ENCODE data around the gene NDUFS6.

The NDUFS6 gene

DNA sequence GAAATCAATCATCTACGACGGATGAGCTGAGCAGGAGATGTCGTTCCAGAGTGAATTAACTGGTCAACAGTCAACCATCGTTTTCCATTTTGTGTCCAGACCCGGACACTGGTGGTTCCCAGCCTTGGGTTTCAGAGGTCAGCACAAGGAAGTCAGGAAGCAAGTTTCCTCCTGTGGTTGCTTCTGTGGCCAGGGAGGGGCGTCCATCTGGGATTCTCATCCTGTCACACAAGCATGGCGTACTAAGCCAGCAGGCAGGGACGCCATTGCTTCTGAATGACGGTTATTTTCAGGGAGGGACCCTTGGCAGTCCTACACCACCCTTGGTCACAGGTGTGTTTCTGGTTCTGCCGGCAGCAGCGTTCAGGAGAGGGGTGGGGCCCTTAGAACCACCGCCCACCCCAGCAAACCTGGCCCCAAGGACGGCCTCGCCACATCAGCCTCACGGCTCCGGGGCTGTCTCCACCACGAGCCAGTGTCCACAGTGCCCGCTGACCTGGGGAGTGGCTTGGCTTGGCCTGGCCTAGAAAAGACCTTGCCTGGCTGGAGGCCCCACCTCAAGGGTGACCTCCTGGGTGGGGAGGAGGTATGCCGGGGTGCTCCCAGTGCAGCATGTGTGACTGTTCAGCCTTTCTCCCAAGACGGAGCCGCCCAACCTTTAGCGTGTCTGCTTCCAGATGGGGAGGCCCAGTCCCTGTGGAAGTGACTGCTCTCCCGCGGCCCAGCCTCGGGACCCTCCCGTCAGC is 25.2 kb downstream of the NDUFS6 start:
- Histone ChIP-seq H3K4me1 (ENCODE audit: control insufficient read depth, insufficient read depth, low read length) (no peaks in the 10 kb centered on the region), H3K27ac (ENCODE audit: extremely low read depth, low read depth, low read length) (no peak overlapping the region), H3K9me3 (ENCODE audit: control insufficient read depth, insufficient read depth, low read depth, low read length) (no peaks in the 10 kb centered on the region), H3K4me3 (ENCODE audit: low read depth, low read length) (no peak overlapping the region), H3K36me3 (ENCODE audit: control insufficient read depth in 2 of 2, insufficient read depth in 1 of 2, low read length in 2 of 2) (peaks cover 22 to 48% of the 10 kb centered on the region in 2 experiments)
- TF ChIP-seq ZBTB1 (tag by site-specific recombination; IDR thresholded peaks at IDR 0.05) (no peak), ZNF324 (tag by site-specific recombination; IDR thresholded peaks at IDR 0.05) (no peak), ZNF701 (tag by site-specific recombination; IDR thresholded peaks at IDR 0.05) (no peak), SP2 (tag by site-specific recombination; IDR thresholded peaks at IDR 0.05) (no peak), GLI2 (tag by site-specific recombination; IDR thresholded peaks at IDR 0.05; ENCODE audit: borderline replicate concordance, low read depth) (no peak), ZNF626 (tag by site-specific recombination; IDR thresholded peaks at IDR 0.05) (no peak), ZNF747 (tag by site-specific recombination; IDR thresholded peaks at IDR 0.05) (no peak), ZNF211 (tag by site-specific recombination; IDR thresholded peaks at IDR 0.05; ENCODE audit: low read depth) (no peak), ZBTB7A (tag by site-specific recombination; IDR thresholded peaks at IDR 0.05; ENCODE audit: low read depth) (no peak), YY1 (tag by site-specific recombination; IDR thresholded peaks at IDR 0.05) (no peak), KLF7 (tag by site-specific recombination; IDR thresholded peaks at IDR 0.05; ENCODE audit: borderline replicate concordance) (no peak)
- TF ChIP-seq, protein P1, sequence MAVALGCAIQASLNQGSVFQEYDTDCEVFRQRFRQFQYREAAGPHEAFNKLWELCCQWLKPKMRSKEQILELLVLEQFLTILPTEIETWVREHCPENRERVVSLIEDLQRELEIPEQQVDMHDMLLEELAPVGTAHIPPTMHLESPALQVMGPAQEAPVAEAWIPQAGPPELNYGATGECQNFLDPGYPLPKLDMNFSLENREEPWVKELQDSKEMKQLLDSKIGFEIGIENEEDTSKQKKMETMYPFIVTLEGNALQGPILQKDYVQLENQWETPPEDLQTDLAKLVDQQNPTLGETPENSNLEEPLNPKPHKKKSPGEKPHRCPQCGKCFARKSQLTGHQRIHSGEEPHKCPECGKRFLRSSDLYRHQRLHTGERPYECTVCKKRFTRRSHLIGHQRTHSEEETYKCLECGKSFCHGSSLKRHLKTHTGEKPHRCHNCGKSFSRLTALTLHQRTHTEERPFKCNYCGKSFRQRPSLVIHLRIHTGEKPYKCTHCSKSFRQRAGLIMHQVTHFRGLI (tag by site-specific recombination; IDR thresholded peaks at IDR 0.05) = no peak
- TF ChIP-seq, protein P2, sequence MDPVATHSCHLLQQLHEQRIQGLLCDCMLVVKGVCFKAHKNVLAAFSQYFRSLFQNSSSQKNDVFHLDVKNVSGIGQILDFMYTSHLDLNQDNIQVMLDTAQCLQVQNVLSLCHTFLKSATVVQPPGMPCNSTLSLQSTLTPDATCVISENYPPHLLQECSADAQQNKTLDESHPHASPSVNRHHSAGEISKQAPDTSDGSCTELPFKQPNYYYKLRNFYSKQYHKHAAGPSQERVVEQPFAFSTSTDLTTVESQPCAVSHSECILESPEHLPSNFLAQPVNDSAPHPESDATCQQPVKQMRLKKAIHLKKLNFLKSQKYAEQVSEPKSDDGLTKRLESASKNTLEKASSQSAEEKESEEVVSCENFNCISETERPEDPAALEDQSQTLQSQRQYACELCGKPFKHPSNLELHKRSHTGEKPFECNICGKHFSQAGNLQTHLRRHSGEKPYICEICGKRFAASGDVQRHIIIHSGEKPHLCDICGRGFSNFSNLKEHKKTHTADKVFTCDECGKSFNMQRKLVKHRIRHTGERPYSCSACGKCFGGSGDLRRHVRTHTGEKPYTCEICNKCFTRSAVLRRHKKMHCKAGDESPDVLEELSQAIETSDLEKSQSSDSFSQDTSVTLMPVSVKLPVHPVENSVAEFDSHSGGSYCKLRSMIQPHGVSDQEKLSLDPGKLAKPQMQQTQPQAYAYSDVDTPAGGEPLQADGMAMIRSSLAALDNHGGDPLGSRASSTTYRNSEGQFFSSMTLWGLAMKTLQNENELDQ (tag by site-specific recombination; IDR thresholded peaks at IDR 0.05; ENCODE audit: low read depth) = no peak
- ChIA-PET POLR2A (no interaction called here), CTCF (no interaction called here)

DNA sequence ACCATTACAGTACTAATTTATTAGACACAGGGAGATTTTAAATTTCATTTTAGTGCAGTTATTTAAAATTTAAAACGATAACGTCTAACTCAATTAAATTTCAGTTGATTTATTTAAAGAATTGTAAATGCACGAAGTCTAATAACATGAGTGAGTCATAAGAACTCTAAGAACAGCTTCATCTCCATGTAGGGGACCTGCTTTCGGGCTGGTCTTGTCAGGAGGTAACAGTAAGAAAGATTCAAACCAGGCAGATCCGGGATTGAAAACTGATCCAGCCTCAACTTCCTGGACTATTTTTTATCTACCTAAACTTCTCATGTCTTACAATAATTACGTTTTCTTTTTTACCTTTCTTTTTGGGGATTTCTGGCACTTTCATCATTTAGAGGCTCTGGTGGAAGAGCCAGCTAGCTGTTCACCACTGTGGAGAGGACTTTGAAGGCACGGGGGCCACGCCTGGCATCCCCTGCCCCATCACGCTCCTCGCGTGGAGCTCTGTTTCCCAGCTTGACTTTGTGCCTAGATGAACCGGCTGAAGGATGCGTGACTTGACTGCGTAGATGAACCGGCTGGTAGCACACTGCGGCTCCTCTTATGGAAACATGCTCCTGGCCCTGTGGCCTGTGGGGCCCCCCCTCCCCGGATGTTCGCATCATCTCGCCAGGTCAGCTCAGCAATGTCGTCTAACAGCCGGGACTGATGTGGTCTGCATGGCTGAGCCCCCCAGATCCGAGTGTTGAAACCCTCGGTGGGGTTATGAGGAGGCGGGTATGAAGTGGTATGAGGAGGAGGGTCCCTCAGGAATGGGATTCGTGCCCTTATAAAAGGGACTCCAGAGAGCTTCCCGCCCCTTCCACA is 26.0 kb downstream of the NDUFS6 start:
- H3K4me1 ChIP-seq (ENCODE audit: control insufficient read depth, insufficient read depth, low read length) = no peaks in the 10 kb centered on the region
- H3K27ac ChIP-seq (ENCODE audit: extremely low read depth, low read depth, low read length) = no peak overlapping the region
- POLR2A ChIA-PET = no interaction called here
- CTCF ChIA-PET = interaction anchor here (0.6 kb wide), 1 partner anchor 393 kb away, joined by 3 read pairs; no protein-coding TSS in a partner anchor
- H3K4me3 ChIP-seq (ENCODE audit: low read depth, low read length) = no peak overlapping the region
- H3K36me3 ChIP-seq (ENCODE audit: control insufficient read depth in 2 of 2, insufficient read depth in 1 of 2, low read length in 2 of 2) = peaks cover 13 to 39% of the 10 kb centered on the region in 2 experiments
- TF ChIP-seq ZNF423 (tag by site-specific recombination; IDR thresholded peaks at IDR 0.05) (no peak), PRDM1 (tag by site-specific recombination; IDR thresholded peaks at IDR 0.05) (no peak), ZSCAN30 (tag by site-specific recombination; IDR thresholded peaks at IDR 0.05) (no peak), OSR2 (tag by site-specific recombination; IDR thresholded peaks at IDR 0.05) (no peak), ZNF585B (tag by site-specific recombination; IDR thresholded peaks at IDR 0.05) (no peak), ZNF112 (tag by site-specific recombination; IDR thresholded peaks at IDR 0.05) (no peak), KLF9 (tag by site-specific recombination; IDR thresholded peaks at IDR 0.05; ENCODE audit: low read depth) (no peak), ZNF416 (tag by site-specific recombination; IDR thresholded peaks at IDR 0.05) (no peak), ZNF10 (tag by site-specific recombination; IDR thresholded peaks at IDR 0.05) (no peak), BCL11B (tag by site-specific recombination; IDR thresholded peaks at IDR 0.05; ENCODE audit: low read depth) (no peak), SP3 (tag by site-specific recombination; IDR thresholded peaks at IDR 0.05) (no peak)
- TF ChIP-seq, protein P3, sequence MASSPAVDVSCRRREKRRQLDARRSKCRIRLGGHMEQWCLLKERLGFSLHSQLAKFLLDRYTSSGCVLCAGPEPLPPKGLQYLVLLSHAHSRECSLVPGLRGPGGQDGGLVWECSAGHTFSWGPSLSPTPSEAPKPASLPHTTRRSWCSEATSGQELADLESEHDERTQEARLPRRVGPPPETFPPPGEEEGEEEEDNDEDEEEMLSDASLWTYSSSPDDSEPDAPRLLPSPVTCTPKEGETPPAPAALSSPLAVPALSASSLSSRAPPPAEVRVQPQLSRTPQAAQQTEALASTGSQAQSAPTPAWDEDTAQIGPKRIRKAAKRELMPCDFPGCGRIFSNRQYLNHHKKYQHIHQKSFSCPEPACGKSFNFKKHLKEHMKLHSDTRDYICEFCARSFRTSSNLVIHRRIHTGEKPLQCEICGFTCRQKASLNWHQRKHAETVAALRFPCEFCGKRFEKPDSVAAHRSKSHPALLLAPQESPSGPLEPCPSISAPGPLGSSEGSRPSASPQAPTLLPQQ (tag by site-specific recombination; IDR thresholded peaks at IDR 0.05) = no peak
- TF ChIP-seq, protein P4, sequence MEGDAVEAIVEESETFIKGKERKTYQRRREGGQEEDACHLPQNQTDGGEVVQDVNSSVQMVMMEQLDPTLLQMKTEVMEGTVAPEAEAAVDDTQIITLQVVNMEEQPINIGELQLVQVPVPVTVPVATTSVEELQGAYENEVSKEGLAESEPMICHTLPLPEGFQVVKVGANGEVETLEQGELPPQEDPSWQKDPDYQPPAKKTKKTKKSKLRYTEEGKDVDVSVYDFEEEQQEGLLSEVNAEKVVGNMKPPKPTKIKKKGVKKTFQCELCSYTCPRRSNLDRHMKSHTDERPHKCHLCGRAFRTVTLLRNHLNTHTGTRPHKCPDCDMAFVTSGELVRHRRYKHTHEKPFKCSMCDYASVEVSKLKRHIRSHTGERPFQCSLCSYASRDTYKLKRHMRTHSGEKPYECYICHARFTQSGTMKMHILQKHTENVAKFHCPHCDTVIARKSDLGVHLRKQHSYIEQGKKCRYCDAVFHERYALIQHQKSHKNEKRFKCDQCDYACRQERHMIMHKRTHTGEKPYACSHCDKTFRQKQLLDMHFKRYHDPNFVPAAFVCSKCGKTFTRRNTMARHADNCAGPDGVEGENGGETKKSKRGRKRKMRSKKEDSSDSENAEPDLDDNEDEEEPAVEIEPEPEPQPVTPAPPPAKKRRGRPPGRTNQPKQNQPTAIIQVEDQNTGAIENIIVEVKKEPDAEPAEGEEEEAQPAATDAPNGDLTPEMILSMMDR (tag by site-specific recombination; IDR thresholded peaks at IDR 0.05) = no peak
- no peaks in the 10 kb centered on the region for H3K9me3 ChIP-seq (ENCODE audit: control insufficient read depth, insufficient read depth, low read depth, low read length)
